Thyroid gland (tissue), 4 donors: ENCODE results near the gene OR1I1. TPM values are rescaled to one million over a fixed set of nuclear protein-coding genes. Genes with fewer than 3 reads are reported as not detected.

Source experiments
- DNase-seq, 2 donors: peaks; one replicate each; pipeline ENCODE4 v3.0.0-alpha.2; 2019
- H3K27ac ChIP-seq, 3 donors: fragments of 200-600 bp; sonication (generic); 1 replicate in 2 of 3; 2 replicates in 1 of 3; pipeline ENCODE4 v1.5.1; 2016 to 2019; ENCODE audit warnings: mild to moderate bottlenecking in 1 of 3, moderate library complexity in 1 of 3
- H3K27me3 ChIP-seq: fragments of 200-600 bp; sonication (generic); one replicate; pipeline ENCODE4 v1.5.1; 2019
- H3K36me3 ChIP-seq, 2 donors: fragments of 200-600 bp; sonication (generic); one replicate each; pipeline ENCODE4 v1.5.1; 2016 to 2019
- H3K4me1 ChIP-seq, 2 donors: fragments of 200-600 bp; sonication (generic); one replicate each; pipeline ENCODE4 v1.5.1; 2017 to 2019
- H3K4me3 ChIP-seq, 3 donors: fragments of 200-600 bp; sonication (generic); replicated peaks in 1 of 3; 1 replicate in 2 of 3; 2 replicates in 1 of 3; pipeline ENCODE4 v1.5.1; 2016; ENCODE audit warnings: mild to moderate bottlenecking in 1 of 3
- H3K9me3 ChIP-seq: fragments of 200-600 bp; sonication (generic); one replicate; pipeline ENCODE4 v1.5.1; 2017
- POLR2A ChIP-seq, 2 donors: fragments of 450-650 bp; IDR thresholded peaks; one replicate each; pipeline ENCODE4 v1.6.1; 2017; ENCODE audit warnings: antibody characterized with exemption in 2 of 2, mild to moderate bottlenecking in 2 of 2, moderate library complexity in 1 of 2
- WGBS, 2 donors: methylation state at CpG; one replicate each; pipeline ENCODE4 v1.1.5; 2017; 5-methylcytosine and 5-hydroxymethylcytosine counted together
- intact Hi-C: fragments of 100-400 bp; cut with DNase I; formaldehyde crosslinking; loops from one replicate; pipeline ENCODE4 v1.15.1; 2023
- total RNA-seq, 4 donors: library from RNA; depleted of rRNA; stranded (reverse); fragments of >200 nt; gene quantifications; one replicate each; pipeline ENCODE4 v1.2.3, GENCODE V29; 2016
- TF ChIP-seq, protein P1 (sequence below), 6 experiments: fragments of 200-600 bp in 3 of 6; fragments of 450-650 bp in 3 of 6; sonication (generic) in 3 of 6; IDR thresholded peaks; one replicate each; pipeline ENCODE4 v1.5.1; 2016 to 2019; ENCODE audit warnings: antibody characterized with exemption in 6 of 6, mild to moderate bottlenecking in 2 of 6, inconsistent platforms in 1 of 6, moderate library complexity in 1 of 6

OR1I1 gene
- total RNA-seq, 4 donors from 2014 or later = not detected

DNA sequence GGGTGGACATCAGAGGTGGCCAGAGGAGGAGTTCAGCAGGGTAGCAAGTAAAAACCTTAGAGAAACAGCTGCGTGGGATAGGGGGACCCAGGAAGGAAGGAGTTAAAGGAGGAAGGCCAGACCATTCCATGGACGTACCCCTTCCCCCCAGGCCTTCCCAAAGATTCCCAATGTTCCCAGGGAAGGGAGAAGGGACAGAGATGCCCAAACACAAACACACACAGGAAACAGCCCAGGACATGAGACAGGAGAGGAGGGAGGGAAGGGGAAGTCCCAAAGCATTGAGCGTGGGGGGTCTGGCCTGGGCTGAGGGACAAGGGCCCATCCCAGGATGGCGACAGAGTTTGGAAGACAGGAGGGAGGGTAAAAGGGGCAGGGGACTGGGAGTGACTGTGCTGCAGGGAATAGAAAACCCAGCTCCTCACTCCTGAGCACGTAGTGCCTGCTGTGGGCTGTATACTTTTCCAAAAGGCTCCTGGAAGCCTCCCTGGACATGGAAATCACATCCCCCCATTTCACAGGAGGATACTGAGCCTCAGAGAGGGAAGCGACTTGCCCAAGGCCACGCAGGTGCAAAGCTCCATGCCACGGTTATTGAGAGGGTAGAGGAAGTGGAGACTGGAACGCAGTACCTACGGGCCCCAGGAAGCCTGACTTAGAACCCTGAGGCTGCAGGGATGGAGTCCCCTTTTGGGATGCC is 26.3 kb downstream of the OR1I1 start:
- H3K4me1 ChIP-seq = peaks cover 6 to 9% of the 10 kb centered on the region in 2 donors
- TF ChIP-seq, protein P1, sequence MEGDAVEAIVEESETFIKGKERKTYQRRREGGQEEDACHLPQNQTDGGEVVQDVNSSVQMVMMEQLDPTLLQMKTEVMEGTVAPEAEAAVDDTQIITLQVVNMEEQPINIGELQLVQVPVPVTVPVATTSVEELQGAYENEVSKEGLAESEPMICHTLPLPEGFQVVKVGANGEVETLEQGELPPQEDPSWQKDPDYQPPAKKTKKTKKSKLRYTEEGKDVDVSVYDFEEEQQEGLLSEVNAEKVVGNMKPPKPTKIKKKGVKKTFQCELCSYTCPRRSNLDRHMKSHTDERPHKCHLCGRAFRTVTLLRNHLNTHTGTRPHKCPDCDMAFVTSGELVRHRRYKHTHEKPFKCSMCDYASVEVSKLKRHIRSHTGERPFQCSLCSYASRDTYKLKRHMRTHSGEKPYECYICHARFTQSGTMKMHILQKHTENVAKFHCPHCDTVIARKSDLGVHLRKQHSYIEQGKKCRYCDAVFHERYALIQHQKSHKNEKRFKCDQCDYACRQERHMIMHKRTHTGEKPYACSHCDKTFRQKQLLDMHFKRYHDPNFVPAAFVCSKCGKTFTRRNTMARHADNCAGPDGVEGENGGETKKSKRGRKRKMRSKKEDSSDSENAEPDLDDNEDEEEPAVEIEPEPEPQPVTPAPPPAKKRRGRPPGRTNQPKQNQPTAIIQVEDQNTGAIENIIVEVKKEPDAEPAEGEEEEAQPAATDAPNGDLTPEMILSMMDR (IDR thresholded peaks at IDR 0.05) = no peak
- no peak for TF ChIP-seq POLR2A (IDR thresholded peaks at IDR 0.05)
- WGBS, 2 donors = 62 to 68% methylated on average over 10 of the region's 10 CpGs
- H3K4me3 ChIP-seq = peak overlapping the region in 1 of 3 donors; percentile 96
- H3K9me3 ChIP-seq = no peaks in the 10 kb centered on the region
- no peak for DNase-seq
- peaks cover 5 to 14% of the 10 kb centered on the region in 2 donors for H3K36me3 ChIP-seq
- no peaks in the 10 kb centered on the region for H3K27me3 ChIP-seq
- H3K27ac ChIP-seq = peak overlapping the region; percentile 78 to 90 (median 88)
- intact Hi-C loops = no loop called here

DNA sequence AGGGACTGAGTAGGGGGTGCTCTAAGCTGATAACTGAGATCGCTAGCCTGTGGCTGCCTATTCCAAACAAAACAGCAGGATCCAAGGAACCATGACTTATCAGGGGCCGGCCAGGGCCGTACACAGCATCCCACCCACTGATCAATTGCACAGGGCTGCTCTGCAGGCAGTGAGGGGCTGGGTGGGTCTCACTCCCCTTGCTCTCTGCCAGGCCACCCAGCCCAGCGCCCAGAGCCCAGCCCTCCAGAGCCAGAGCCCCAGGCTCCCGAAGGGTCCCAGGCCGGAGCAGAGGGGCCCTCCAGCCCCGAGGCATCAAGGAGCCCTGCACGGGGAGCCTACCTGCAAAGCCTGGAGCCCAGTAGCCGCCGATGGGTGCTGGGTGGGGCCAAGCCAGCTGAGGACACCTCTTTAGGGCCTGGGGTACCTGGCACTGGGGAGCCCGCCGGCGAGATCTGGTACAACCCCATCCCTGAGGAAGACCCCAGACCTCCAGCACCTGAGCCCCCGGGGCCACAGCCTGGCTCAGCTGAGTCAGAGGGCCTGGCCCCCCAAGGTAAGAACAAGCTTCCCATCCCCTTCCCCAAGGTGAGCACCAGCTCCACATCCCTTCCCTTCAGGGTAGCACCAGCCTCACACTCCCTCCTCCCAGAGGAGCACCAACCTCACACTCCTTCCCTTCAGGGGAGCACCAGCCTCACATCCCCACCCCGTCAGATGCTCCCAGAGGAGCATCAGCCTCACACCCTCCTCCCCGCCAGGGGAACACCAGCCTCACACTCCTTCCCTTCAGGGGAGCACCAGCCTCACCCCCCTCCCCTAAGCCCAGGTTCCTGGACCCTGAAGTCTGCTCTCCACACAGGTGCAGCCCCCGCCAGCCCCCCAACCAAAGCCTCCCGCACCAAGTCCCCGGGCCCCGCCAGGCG is 27.1 kb downstream of the OR1I1 start:
- Histone ChIP-seq H3K9me3 (no peaks in the 10 kb centered on the region), H3K4me3 (no peak overlapping the region), H3K36me3 (peaks cover 13 to 20% of the 10 kb centered on the region in 2 donors), H3K27me3 (no peaks in the 10 kb centered on the region), H3K4me1 (peaks cover 6 to 9% of the 10 kb centered on the region in 2 donors), H3K27ac (no peak overlapping the region)
- no peak for TF ChIP-seq POLR2A (IDR thresholded peaks at IDR 0.05)
- TF ChIP-seq, protein P1 (IDR thresholded peaks at IDR 0.05) = no peak
- WGBS, 2 donors = 85 to 86% methylated on average over 7 to 11 of the region's 21 CpGs
- no peak for DNase-seq
- intact Hi-C loops = no loop called here

DNA sequence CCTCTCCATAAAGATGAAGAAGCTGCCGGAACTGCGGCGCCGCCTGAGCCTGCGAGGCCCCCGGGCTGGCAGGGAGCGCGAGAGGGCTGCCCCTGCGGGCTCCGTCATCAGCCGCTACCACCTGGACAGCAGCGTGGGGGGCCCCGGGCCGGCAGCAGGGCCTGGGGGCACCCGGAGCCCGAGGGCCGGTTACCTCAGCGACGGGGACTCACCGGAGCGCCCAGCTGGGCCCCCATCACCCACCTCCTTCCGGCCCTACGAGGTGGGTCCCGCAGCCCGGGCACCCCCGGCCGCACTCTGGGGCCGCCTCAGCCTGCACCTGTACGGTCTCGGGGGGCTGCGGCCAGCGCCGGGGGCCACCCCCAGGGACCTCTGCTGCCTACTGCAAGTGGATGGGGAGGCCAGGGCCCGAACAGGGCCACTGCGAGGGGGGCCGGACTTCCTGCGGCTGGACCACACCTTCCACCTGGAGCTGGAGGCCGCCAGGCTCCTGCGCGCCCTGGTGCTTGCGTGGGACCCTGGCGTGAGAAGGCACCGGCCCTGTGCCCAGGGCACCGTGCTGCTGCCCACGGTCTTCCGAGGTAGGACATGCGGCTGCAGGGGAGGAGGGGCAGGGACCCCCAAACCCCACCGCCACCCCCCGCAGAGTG is 27.9 kb downstream of the OR1I1 start:
- Histone ChIP-seq H3K9me3 (no peaks in the 10 kb centered on the region), H3K27me3 (no peaks in the 10 kb centered on the region), H3K4me3 (no peak overlapping the region), H3K27ac (no peak overlapping the region), H3K4me1 (peaks cover 6 to 9% of the 10 kb centered on the region in 2 donors), H3K36me3 (peaks cover 14 to 21% of the 10 kb centered on the region in 2 donors)
- 88 to 97% methylated on average over 11 to 14 of the region's 49 CpGs for WGBS, 2 donors
- TF ChIP-seq POLR2A (IDR thresholded peaks at IDR 0.05) = no peak
- TF ChIP-seq, protein P1 (IDR thresholded peaks at IDR 0.05) = no peak
- intact Hi-C loops = no loop called here
- no peak for DNase-seq

- TF ChIP-seq POLR2A (IDR thresholded peaks at IDR 0.05) = no peak
- TF ChIP-seq, protein P1 (IDR thresholded peaks at IDR 0.05) = no peak
- DNase-seq = no peak
- no peaks in the 10 kb centered on the region for H3K27me3 ChIP-seq
- no peak overlapping the region for H3K4me3 ChIP-seq
- H3K9me3 ChIP-seq = no peaks in the 10 kb centered on the region
- intact Hi-C loops = no loop called here
- H3K27ac ChIP-seq = no peak overlapping the region
- WGBS, 2 donors = no CpG with 5 or more reads among the region's 17 CpGs
- peaks cover 6 to 14% of the 10 kb centered on the region in 2 donors for H3K4me1 ChIP-seq
- H3K36me3 ChIP-seq = peaks cover 14 to 21% of the 10 kb centered on the region in 2 donors
Observed at GRCh38 chr19:15110418-15110815, 28.4 kb downstream of the OR1I1 start.
